ENCODE measurements around the gene ITGAD.
"Not testable (repeated sequence)": the region's sequence is repeated elsewhere in the genome, so short reads cannot be mapped to it uniquely, and the experiment has no call there.

Gene ITGAD

DNA sequence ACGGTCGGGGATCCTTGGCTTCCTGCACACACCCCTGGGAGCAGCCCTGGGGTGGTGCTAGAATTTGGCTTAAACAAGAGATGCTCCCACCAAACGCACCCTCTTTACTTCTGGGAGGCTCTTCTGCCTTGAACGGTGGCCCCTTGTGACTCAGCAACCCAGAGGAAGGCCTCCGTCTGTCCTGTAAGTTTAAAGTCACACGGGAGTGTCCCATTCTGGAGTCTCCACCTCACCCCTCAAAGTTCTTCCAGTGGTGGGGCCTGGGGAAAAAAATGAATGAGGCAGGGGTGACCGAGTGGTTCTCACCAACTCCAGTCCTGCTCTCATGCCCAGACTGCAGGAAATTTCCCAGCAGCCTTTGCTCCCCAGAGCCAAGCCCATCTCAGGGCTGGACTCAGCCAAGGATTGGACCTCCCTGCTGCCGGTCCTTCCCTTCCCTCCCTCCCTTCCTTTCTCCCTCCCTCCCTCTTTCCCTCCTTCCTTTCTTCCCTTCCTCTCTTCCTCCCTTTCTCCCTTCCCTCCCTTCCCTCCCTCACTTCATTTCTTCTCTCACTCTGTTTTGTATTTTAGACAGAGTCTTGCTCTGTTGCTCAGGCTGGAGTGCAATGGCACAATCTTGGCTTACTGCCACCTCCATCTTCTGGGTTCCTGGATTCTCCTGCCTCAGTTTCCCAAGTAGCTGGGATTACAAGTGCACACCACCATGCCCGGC lies 11.4 kb downstream of the ITGAD start:
- Mint-ChIP-seq H3K27me3 (no peaks in the 10 kb centered on the region), H3K27ac (no peak overlapping the region), H3K36me3 (ENCODE audit: low read depth) (no peaks in the 10 kb centered on the region), H3K9me3 (peaks cover 4% of the 10 kb centered on the region), H3K4me3 (no peak overlapping the region), H3K4me1 (ENCODE audit: low read depth) (peaks cover 12% of the 10 kb centered on the region)
- no peak for DNase-seq

DNA sequence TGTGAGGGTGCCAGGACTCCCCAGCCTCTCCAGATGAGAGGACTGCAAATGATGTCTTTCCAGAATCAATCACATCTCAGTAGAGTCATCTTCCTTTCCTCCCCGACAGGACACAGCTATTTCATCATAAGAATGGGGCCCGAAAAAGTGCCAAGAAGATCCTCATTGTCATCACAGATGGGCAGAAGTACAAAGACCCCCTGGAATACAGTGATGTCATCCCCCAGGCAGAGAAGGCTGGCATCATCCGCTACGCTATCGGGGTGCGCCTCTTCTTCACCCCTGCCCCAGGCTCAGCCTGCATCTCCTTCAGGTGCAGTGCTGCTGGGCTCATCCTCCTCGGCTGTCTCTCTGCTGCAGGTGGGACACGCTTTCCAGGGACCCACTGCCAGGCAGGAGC lies 14.3 kb downstream of the ITGAD start:
- H3K36me3 Mint-ChIP-seq (ENCODE audit: low read depth) = no peaks in the 10 kb centered on the region
- no peak overlapping the region for H3K4me3 Mint-ChIP-seq
- no peaks in the 10 kb centered on the region for H3K27me3 Mint-ChIP-seq
- DNase-seq = no peak
- peaks cover 8% of the 10 kb centered on the region for H3K4me1 Mint-ChIP-seq (ENCODE audit: low read depth)
- no peak overlapping the region for H3K27ac Mint-ChIP-seq
- no peaks in the 10 kb centered on the region for H3K9me3 Mint-ChIP-seq

DNA sequence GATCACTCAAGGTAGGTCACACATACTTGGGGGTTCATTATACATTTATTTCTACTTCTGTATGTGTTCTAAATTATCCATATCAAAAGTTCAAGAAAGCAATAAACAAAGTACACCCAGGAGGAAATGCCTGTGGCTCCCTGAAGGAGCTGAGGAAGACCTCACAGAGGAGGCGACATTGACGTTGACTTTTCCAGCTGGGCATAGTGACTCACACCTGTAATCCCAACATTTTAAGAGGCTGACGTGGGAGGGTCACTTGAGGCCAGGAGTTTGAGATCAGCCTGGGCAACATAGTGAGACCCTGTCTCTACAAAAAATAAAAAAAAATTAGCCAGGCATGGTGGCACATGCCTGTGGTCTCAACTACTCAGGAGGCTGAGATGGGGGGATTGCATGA lies 16.3 kb downstream of the ITGAD start:
- H3K4me3 Mint-ChIP-seq = no peak overlapping the region
- H3K36me3 Mint-ChIP-seq (ENCODE audit: low read depth) = no peaks in the 10 kb centered on the region
- no peak for DNase-seq
- H3K27ac Mint-ChIP-seq = no peak overlapping the region
- H3K4me1 Mint-ChIP-seq (ENCODE audit: low read depth) = peaks cover under 1% of the 10 kb centered on the region
- H3K27me3 Mint-ChIP-seq = no peaks in the 10 kb centered on the region
- no peaks in the 10 kb centered on the region for H3K9me3 Mint-ChIP-seq

DNA sequence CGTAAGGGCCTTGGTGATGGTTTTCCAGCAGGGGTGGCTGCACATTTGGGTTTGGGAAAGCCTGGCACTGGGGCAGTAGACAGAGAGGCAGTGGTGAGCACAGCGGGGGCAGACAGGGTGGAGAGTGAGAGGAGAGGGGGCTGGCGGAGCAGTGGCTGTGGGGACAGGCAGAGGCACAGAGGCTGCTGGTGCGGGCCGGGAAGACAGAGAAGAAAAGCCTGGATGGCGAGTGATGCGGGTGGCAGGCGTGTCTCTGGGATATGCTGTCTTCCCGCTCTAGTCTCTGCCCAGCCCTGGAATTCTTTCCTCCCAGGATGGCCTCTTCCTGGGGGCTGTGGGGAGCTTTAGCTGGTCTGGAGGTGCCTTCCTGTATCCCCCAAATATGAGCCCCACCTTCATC lies 16.9 kb downstream of the ITGAD start:
- peaks cover 5% of the 10 kb centered on the region for H3K4me1 Mint-ChIP-seq (ENCODE audit: low read depth)
- no peak for DNase-seq
- H3K9me3 Mint-ChIP-seq = no peaks in the 10 kb centered on the region
- no peaks in the 10 kb centered on the region for H3K36me3 Mint-ChIP-seq (ENCODE audit: low read depth)
- H3K4me3 Mint-ChIP-seq = no peak overlapping the region
- H3K27me3 Mint-ChIP-seq = no peaks in the 10 kb centered on the region
- no peak overlapping the region for H3K27ac Mint-ChIP-seq

DNA sequence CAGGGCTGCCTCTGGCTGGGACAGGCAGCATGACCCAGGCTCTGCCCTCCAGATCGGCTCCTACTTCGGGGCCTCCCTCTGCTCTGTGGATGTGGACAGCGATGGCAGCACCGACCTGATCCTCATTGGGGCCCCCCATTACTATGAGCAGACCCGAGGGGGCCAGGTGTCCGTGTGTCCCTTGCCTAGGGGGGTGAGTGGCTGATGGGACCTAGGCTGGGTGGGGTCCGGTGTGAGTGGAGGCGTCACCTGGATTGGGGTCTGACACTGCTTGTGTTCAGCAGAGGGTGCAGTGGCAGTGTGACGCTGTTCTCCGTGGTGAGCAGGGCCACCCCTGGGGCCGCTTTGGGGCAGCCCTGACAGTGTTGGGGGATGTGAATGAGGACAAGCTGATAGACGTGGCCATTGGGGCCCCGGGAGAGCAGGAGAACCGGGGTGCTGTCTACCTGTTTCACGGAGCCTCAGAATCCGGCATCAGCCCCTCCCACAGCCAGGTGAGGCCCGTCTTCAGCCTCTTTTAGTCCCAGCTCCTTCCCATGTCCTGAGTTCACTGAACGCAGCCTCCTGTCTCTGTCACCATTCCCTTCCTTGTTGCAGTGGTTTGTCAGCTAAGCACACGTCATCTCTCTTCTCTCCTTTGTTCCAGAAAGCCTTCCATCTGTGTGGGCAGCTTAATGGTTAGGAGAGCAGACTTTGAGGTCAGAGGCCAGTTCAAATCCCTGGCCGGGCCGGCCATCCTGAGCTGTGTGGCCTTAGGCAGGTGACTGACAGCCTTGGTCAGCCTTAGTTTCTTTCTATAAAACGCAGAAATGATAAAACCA lies 18.1 kb downstream of the ITGAD start:
- peaks cover under 1% of the 10 kb centered on the region for H3K27me3 Mint-ChIP-seq
- H3K9me3 Mint-ChIP-seq = no peaks in the 10 kb centered on the region
- peaks cover 7% of the 10 kb centered on the region for H3K4me1 Mint-ChIP-seq (ENCODE audit: low read depth)
- no peak overlapping the region for H3K27ac Mint-ChIP-seq
- no peak overlapping the region for H3K4me3 Mint-ChIP-seq
- H3K36me3 Mint-ChIP-seq (ENCODE audit: low read depth) = no peaks in the 10 kb centered on the region
- no peak for DNase-seq

DNA sequence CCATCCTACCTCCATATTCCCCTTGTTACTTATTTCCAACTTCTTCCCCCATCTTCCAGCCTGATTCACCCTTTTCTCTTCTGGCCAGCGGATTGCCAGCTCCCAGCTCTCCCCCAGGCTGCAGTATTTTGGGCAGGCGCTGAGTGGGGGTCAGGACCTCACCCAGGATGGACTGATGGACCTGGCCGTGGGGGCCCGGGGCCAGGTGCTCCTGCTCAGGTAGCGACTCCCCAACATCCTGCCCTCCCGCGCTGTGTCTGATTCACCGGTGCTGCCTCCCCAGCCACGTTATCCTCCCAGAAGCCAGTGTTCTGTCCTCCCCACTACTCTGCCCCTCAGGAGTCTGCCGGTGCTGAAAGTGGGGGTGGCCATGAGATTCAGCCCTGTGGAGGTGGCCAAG lies 19.6 kb downstream of the ITGAD start:
- no peak overlapping the region for H3K27ac Mint-ChIP-seq

DNA sequence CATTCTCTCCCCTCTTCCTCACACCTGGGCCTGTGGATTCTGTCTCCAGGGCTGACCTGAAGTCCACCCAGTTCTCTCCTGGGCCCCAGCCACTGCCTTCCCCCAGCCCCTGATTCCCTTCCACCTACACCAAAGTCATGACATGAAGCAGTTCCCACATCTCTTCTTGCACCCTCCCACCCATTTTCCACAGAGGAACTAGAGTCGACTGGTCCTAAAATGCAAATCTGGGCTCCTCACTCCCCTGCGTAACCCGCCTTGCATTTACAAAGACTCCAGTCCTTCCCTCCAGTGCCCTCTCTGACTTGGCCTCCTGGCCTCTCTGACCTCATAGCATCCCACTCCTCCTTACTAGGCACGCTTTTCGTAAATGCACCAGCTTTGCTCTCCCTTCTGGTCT lies 20.2 kb downstream of the ITGAD start:
- no peak for DNase-seq
- H3K9me3 Mint-ChIP-seq = no peaks in the 10 kb centered on the region
- H3K27ac Mint-ChIP-seq = no peak overlapping the region
- no peak overlapping the region for H3K4me3 Mint-ChIP-seq
- peaks cover 7% of the 10 kb centered on the region for H3K27me3 Mint-ChIP-seq
- no peaks in the 10 kb centered on the region for H3K36me3 Mint-ChIP-seq (ENCODE audit: low read depth)
- H3K4me1 Mint-ChIP-seq (ENCODE audit: low read depth) = peaks cover 7% of the 10 kb centered on the region

More for the DNA sequence above, 19.6 kb downstream of the ITGAD start:
- no peak overlapping the region for H3K4me3 Mint-ChIP-seq
- H3K36me3 Mint-ChIP-seq (ENCODE audit: low read depth) = no peaks in the 10 kb centered on the region
- H3K9me3 Mint-ChIP-seq = no peaks in the 10 kb centered on the region
- peaks cover 3% of the 10 kb centered on the region for H3K27me3 Mint-ChIP-seq
- no peak for DNase-seq
- peaks cover 7% of the 10 kb centered on the region for H3K4me1 Mint-ChIP-seq (ENCODE audit: low read depth)

DNA sequence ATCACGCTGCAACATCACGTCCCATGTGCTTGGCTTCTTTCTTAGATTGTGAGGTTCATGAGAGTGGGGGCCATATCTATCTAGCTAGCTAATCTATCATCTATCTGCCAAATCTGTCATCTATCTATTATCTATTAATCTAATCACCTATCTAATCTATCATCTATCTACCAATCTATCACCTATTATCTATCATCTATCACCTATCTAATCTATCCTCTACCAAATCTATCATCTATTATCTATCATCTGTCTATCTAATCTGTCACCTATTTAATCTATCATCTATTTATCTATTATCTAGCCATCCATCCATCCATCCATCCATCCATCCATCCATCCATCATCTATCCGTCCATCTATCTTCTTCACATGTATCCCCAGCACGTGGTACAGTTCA lies 20.8 kb downstream of the ITGAD start:
- peaks cover 10% of the 10 kb centered on the region for H3K27me3 Mint-ChIP-seq
- no peak for DNase-seq
- H3K4me3 Mint-ChIP-seq = no peak overlapping the region
- H3K36me3 Mint-ChIP-seq (ENCODE audit: low read depth) = no peaks in the 10 kb centered on the region
- H3K27ac Mint-ChIP-seq = no peak overlapping the region
- peaks cover 7% of the 10 kb centered on the region for H3K4me1 Mint-ChIP-seq (ENCODE audit: low read depth)
- no peaks in the 10 kb centered on the region for H3K9me3 Mint-ChIP-seq

DNA sequence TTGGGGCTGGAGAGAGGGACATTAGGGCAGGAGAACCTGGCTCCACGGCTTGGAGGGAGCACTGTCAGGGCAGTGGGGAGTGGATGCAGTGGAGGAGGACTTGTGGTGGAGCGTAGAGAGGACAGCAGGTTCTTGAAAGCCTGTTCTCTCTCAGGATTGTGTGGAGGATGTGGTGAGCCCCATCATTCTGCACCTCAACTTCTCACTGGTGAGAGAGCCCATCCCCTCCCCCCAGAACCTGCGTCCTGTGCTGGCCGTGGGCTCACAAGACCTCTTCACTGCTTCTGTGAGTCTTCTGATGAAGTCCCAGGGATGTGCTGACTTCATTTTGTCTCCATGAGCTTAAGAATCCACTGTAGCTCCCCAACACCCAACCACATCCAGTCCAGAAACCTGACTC lies 21.6 kb downstream of the ITGAD start:
- no peak for DNase-seq
- peaks cover 7% of the 10 kb centered on the region for H3K4me1 Mint-ChIP-seq (ENCODE audit: low read depth)
- H3K36me3 Mint-ChIP-seq (ENCODE audit: low read depth) = no peaks in the 10 kb centered on the region
- H3K27ac Mint-ChIP-seq = no peak overlapping the region
- H3K9me3 Mint-ChIP-seq = no peaks in the 10 kb centered on the region
- peaks cover 10% of the 10 kb centered on the region for H3K27me3 Mint-ChIP-seq
- H3K4me3 Mint-ChIP-seq = no peak overlapping the region

DNA sequence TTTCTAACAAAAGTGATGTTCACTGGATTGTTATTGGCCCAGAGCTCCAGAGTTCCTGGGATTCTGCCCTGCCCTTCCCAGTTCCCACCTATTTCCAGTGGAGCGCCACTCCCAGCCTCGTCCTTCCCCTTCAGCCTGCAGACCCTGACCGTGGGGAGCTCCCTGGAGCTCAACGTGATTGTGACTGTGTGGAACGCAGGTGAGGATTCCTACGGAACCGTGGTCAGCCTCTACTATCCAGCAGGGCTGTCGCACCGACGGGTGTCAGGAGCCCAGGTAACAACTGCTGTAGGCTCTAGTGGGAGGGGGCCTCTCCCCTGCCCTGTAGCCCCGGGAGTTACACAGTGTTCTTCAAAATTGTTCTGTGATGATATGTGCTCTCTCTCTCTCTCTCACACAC lies 23.2 kb downstream of the ITGAD start:
- no peaks in the 10 kb centered on the region for H3K36me3 Mint-ChIP-seq (ENCODE audit: low read depth)
- H3K27me3 Mint-ChIP-seq = peaks cover 13% of the 10 kb centered on the region
- no peaks in the 10 kb centered on the region for H3K9me3 Mint-ChIP-seq
- no peak overlapping the region for H3K4me3 Mint-ChIP-seq
- peaks cover 17% of the 10 kb centered on the region for H3K4me1 Mint-ChIP-seq (ENCODE audit: low read depth)
- no peak for DNase-seq
- no peak overlapping the region for H3K27ac Mint-ChIP-seq

DNA sequence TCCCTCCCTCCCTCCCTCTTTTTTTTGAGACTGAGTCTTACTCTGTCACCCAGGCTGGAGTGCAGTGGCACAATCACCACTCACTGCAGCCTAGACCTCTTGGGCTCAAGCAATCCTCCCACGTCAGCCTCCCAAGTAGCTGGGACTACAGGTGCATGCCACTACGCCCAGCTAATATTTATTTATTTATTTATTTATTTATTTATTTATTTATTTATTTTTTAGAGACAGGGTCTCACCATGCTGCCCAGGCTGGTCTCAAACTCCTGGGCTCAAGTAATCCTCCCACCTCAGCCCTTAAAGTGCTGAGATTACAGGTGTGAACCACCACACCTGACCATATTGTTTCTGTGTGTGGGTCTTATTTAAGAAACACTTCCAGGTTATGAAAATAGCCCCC lies 23.9 kb downstream of the ITGAD start:
- Mint-ChIP-seq H3K4me1 (ENCODE audit: low read depth) (peaks cover 22% of the 10 kb centered on the region), H3K27me3 (peaks cover 13% of the 10 kb centered on the region)
- H3K9me3 Mint-ChIP-seq; H3K36me3 Mint-ChIP-seq (ENCODE audit: low read depth); H3K4me3 Mint-ChIP-seq; DNase-seq; H3K27ac Mint-ChIP-seq: not testable (repeated sequence)

DNA sequence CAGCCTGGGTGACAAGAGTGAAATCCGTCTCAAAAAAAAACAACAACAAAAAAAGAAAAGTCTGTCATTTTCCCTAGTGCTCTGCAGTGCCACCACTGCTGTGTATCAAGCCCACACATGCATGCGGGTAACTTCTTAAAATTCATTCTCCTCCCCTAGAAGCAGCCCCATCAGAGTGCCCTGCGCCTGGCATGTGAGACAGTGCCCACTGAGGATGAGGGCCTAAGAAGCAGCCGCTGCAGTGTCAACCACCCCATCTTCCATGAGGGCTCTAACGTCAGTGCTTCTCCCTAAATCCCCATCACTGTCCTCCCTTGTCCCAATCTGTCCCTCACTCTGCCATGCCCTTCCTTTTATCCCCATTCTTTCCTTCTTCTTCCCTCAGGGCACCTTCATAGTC lies 24.8 kb downstream of the ITGAD start:
- Mint-ChIP-seq H3K36me3 (ENCODE audit: low read depth) (no peaks in the 10 kb centered on the region), H3K4me3 (no peak overlapping the region), H3K27ac (no peak overlapping the region), H3K9me3 (no peaks in the 10 kb centered on the region), H3K4me1 (ENCODE audit: low read depth) (peaks cover 28% of the 10 kb centered on the region), H3K27me3 (peaks cover 21% of the 10 kb centered on the region)
- no peak for DNase-seq

DNA sequence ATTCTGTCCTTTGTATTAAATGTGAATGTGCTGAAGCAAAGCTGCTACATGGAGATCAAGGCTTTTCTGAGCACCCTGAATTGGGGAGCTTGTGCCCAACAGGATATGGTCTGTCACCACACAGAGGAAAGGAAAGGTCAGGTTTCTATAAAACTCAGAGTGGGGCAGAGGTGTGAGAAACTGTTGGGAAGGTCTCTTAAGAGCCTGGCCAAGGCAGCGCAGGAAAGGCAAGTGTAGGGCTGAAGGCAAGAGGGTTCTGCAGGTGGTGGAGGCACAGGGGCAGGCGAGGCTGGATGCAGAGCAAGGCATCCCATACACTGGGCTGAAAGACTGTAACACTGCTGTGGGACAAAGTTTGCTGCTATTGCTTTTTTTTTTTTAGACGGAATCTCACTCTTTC lies 26.9 kb downstream of the ITGAD start:
- Mint-ChIP-seq H3K27ac (no peak overlapping the region), H3K4me3 (no peak overlapping the region), H3K27me3 (peaks cover 33% of the 10 kb centered on the region), H3K4me1 (ENCODE audit: low read depth) (peaks cover 31% of the 10 kb centered on the region), H3K9me3 (no peaks in the 10 kb centered on the region), H3K36me3 (ENCODE audit: low read depth) (no peaks in the 10 kb centered on the region)
- DNase-seq = no peak

DNA sequence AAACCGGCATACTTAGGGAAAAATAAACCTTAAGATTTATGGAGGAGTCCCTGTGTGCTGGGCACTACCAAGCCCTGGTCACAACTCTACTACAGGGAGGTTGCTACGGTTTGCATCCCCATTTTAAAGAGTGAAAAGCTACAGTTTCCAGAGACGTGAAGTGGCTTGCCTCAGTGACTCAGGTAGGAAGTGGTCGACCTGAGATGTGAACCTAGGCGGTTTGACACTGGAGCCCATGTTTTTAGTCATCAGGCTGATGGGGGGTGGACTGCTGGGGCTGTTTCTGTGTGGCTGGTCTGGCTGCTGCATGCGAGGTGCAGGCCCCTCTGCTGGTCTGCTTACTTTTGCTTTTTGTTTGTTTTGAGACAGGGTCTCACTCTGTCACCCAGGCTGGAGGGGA lies 28.5 kb downstream of the ITGAD start:
- H3K4me1 Mint-ChIP-seq (ENCODE audit: low read depth) = peaks cover 29% of the 10 kb centered on the region
- H3K9me3 Mint-ChIP-seq = no peaks in the 10 kb centered on the region
- H3K27me3 Mint-ChIP-seq = peaks cover 41% of the 10 kb centered on the region
- H3K4me3 Mint-ChIP-seq = peak overlapping the region; percentile 31
- H3K36me3 Mint-ChIP-seq (ENCODE audit: low read depth) = no peaks in the 10 kb centered on the region
- H3K27ac Mint-ChIP-seq = peak overlapping the region; percentile 75
- DNase-seq = peak; percentile 65

DNA sequence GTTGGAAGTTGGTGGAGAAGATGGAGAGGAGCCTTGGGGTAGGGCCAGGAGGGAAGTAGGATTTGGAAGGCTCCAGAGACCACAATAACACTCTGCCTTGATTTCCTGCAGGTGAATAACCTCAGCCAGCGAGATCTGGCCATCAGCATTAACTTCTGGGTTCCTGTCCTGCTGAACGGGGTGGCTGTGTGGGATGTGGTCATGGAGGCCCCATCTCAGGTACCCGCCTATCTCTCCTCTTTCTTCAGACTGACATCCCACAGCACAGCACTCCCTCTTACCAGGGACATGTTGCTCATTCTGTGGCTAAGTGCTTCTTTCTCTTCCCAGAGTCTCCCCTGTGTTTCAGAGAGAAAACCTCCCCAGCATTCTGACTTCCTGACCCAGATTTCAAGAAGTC lies 30.1 kb downstream of the ITGAD start:
- H3K27ac Mint-ChIP-seq = no peak overlapping the region

More for the DNA sequence above, 30.1 kb downstream of the ITGAD start:
- Mint-ChIP-seq H3K27me3 (peaks cover 38% of the 10 kb centered on the region), H3K4me3 (no peak overlapping the region), H3K9me3 (no peaks in the 10 kb centered on the region), H3K4me1 (ENCODE audit: low read depth) (peaks cover 32% of the 10 kb centered on the region), H3K36me3 (ENCODE audit: low read depth) (no peaks in the 10 kb centered on the region)
- no peak for DNase-seq
